SK-N-SH (cell line): ENCODE measurements around the gene RAB40C. TPM values are rescaled to one million over a fixed set of nuclear protein-coding genes. Genes with fewer than 3 reads are reported as not detected.

Experiments
- CTCF ChIA-PET: fragments of 300-600, 350-600 bp; formaldehyde crosslinking; extraction: SDS; loops from one replicate; lab custom pipeline; 2021; lab: Yijun Ruan, JAX
- POLR2A ChIA-PET: fragments of 350-600 bp; sonication (Branson Sonifier 250); formaldehyde crosslinking; extraction: SDS; loops from one replicate; lab custom pipeline; 2020; ENCODE audit warnings: antibody characterized with exemption, inconsistent platforms; lab: Yijun Ruan, JAX
- DNase-seq: peaks from one replicate; pipeline ENCODE4 v3.0.0; 2012
- H2AFZ ChIP-seq: fragments of 200-600 bp; sonication (generic); 2 replicates; pipeline ENCODE4 v1.8.1; 2016; ENCODE audit warnings: antibody characterized with exemption, mild to moderate bottlenecking, low read depth
- H3F3A ChIP-seq: fragments of 200-600 bp; sonication (generic); replicated peaks from 2 replicates; pipeline ENCODE3; 2016; ENCODE audit warnings: antibody characterized with exemption, mild to moderate bottlenecking; ENCODE audit not compliant: insufficient read depth
- H3K27ac ChIP-seq, 2 experiments: fragments of 200-500 bp in 1 of 2; fragments of 200-600 bp in 1 of 2; sonication (Bioruptor generic) in 1 of 2; sonication (generic), shearing (Covaris generic) in 1 of 2; 2 replicates each; pipeline versions ENCODE4 v1.5.1 to v1.6.1; 2014 to 2016; ENCODE audit warnings: low read depth in 2 of 2, inconsistent platforms in 1 of 2, low read length in 1 of 2, mild to moderate bottlenecking in 1 of 2, mixed read lengths in 1 of 2
- H3K27me3 ChIP-seq: fragments of 200-600 bp; sonication (generic), shearing (Covaris generic); 2 replicates; pipeline ENCODE4 v1.6.1; 2016; ENCODE audit warnings: mixed run types; ENCODE audit not compliant: insufficient read depth
- H3K36me3 ChIP-seq, 2 experiments: fragments of 200-500 bp in 1 of 2; fragments of 200-600 bp in 1 of 2; sonication (Bioruptor generic) in 1 of 2; sonication (generic) in 1 of 2; replicated peaks in 1 of 2; 2 replicates each; pipeline versions ENCODE3 to v1.5.1; 2014 to 2016; ENCODE audit warnings: low read length in 1 of 2, mild to moderate bottlenecking in 1 of 2; ENCODE audit not compliant: insufficient read depth in 2 of 2, control insufficient read depth in 1 of 2
- H3K4me1 ChIP-seq, 2 experiments: fragments of 200-500 bp in 1 of 2; fragments of 200-600 bp in 1 of 2; sonication (Bioruptor generic) in 1 of 2; sonication (generic), shearing (Covaris generic) in 1 of 2; 2 replicates each; pipeline versions ENCODE4 v1.5.1 to v1.6.1; 2014 to 2016; ENCODE audit warnings: low read depth in 1 of 2, low read length in 1 of 2, mixed run types in 1 of 2; ENCODE audit not compliant: insufficient read depth in 2 of 2, control insufficient read depth in 1 of 2
- H3K4me2 ChIP-seq: fragments of 200-600 bp; sonication (generic), shearing (Covaris generic); 2 replicates; pipeline ENCODE4 v1.6.1; 2017; ENCODE audit warnings: mixed run types
- H3K4me3 ChIP-seq, 2 experiments: fragments of 200-500 bp in 1 of 2; fragments of 200-600 bp in 1 of 2; sonication (Bioruptor generic) in 1 of 2; sonication (generic), shearing (Covaris generic) in 1 of 2; 2 replicates each; pipeline versions ENCODE4 v1.5.1 to v1.8.1; 2014 to 2016; ENCODE audit warnings: low read depth in 2 of 2, inconsistent platforms in 1 of 2, low read length in 1 of 2, mild to moderate bottlenecking in 1 of 2, mixed read lengths in 1 of 2, moderate library complexity in 1 of 2
- H3K79me2 ChIP-seq: fragments of 200-600 bp; sonication (generic); 2 replicates; pipeline ENCODE4 v1.8.1; 2017; ENCODE audit warnings: mild to moderate bottlenecking; ENCODE audit not compliant: insufficient read depth
- H3K9ac ChIP-seq: fragments of 200-600 bp; sonication (generic); 2 replicates; pipeline ENCODE4 v1.6.1; 2017; ENCODE audit warnings: mixed run types
- H3K9me2 ChIP-seq: fragments of 200-600 bp; sonication (generic); 2 replicates; pipeline ENCODE4 v1.6.1; 2017; ENCODE audit warnings: mixed run types
- H3K9me3 ChIP-seq: fragments of 200-600 bp; sonication (generic); 2 replicates; pipeline ENCODE4 v1.6.1; 2017; ENCODE audit warnings: mixed run types, mild to moderate bottlenecking, moderate library complexity
- H4K20me1 ChIP-seq: fragments of 200-600 bp; sonication (generic); 2 replicates; pipeline ENCODE4 v1.6.1; 2017; ENCODE audit warnings: mild to moderate bottlenecking, mixed run types; ENCODE audit not compliant: insufficient read depth
- CHD2 ChIP-seq: fragments of 150-350 bp; IDR thresholded peaks from 2 replicates; pipeline ENCODE4 v1.6.1; 2018; ENCODE audit warnings: low read length; ENCODE audit not compliant: partially characterized antibody
- ELF1 ChIP-seq: IDR thresholded peaks from 2 replicates; pipeline ENCODE4 v1.4.0; 2012
- EP300 ChIP-seq, 2 experiments: IDR thresholded peaks; 2 replicates each; pipeline versions ENCODE4 v1.4.0 to v1.6.1; 2012; ENCODE audit warnings: borderline replicate concordance in 1 of 2, low read depth in 1 of 2, low read length in 1 of 2
- EZH2phosphoT487 ChIP-seq: fragments of 200-600 bp; sonication (generic); IDR thresholded peaks from 2 replicates; pipeline ENCODE4 v1.6.1; 2017; ENCODE audit warnings: low read depth, mixed run types, mild to moderate bottlenecking, antibody characterized with exemption, moderate library complexity, borderline replicate concordance
- FOXM1 ChIP-seq: IDR thresholded peaks from 2 replicates; pipeline ENCODE4 v1.4.0; 2012; ENCODE audit warnings: low read depth, mild to moderate bottlenecking
- GABPA ChIP-seq: IDR thresholded peaks from 2 replicates; pipeline ENCODE4 v1.4.0; 2012; ENCODE audit warnings: low read depth, mild to moderate bottlenecking
- MAX ChIP-seq: IDR thresholded peaks from 2 replicates; pipeline ENCODE4 v1.4.0; 2012; ENCODE audit warnings: low read depth
- MEF2A ChIP-seq: IDR thresholded peaks from 2 replicates; pipeline ENCODE4 v1.4.0; 2012; ENCODE audit warnings: low read depth, borderline replicate concordance
- MXI1 ChIP-seq: IDR thresholded peaks from 2 replicates; pipeline ENCODE4 v1.6.1; 2012; ENCODE audit warnings: mild to moderate bottlenecking, low read depth, low read length, improper control_type of control experiment
- NFIC ChIP-seq: IDR thresholded peaks from 2 replicates; pipeline ENCODE4 v1.4.0; 2012; ENCODE audit warnings: borderline replicate concordance
- NRF1 ChIP-seq: IDR thresholded peaks from 2 replicates; pipeline ENCODE4 v1.6.1; 2012; ENCODE audit warnings: low read depth, mild to moderate bottlenecking, low read length
- RFX5 ChIP-seq: IDR thresholded peaks from 2 replicates; pipeline ENCODE4 v1.6.1; 2012; ENCODE audit warnings: mild to moderate bottlenecking, improper control_type of control experiment, low read length
- SIN3A ChIP-seq: IDR thresholded peaks from 2 replicates; pipeline ENCODE4 v1.6.1; 2012; ENCODE audit warnings: low read depth, mild to moderate bottlenecking, low read length, moderate library complexity, borderline replicate concordance
- TAF1 ChIP-seq: IDR thresholded peaks from 2 replicates; pipeline ENCODE4 v1.6.1; 2012; ENCODE audit warnings: low read depth, mild to moderate bottlenecking, low read length, moderate library complexity, borderline replicate concordance
- TCF12 ChIP-seq: IDR thresholded peaks from 2 replicates; pipeline ENCODE4 v1.4.0; 2012
- USF2 ChIP-seq: fragments of 150-350 bp; IDR thresholded peaks from 2 replicates; pipeline ENCODE4 v1.6.1; 2017; ENCODE audit warnings: antibody characterized with exemption, low read length, low read depth, borderline replicate concordance
- WGBS: methylation state at CpG from one replicate; pipeline ENCODE4 v1.1.6; 2017; ENCODE audit warnings: low lambda C conversion rate; 5-methylcytosine and 5-hydroxymethylcytosine counted together
- polyA plus RNA-seq, 3 experiments: library from polyadenylated mRNA; depleted of rRNA; stranded (reverse); fragments of >200 nt; gene quantifications; 2 replicates each; pipeline ENCODE4 v1.2.3, GENCODE V29; 2012
- TF ChIP-seq, protein P1 (sequence below): fragments of 150-350 bp; IDR thresholded peaks from 2 replicates; pipeline ENCODE4 v1.6.1; 2016; ENCODE audit warnings: mild to moderate bottlenecking, low read depth, low read length
- TF ChIP-seq, protein P2 (sequence below): IDR thresholded peaks from 2 replicates; pipeline ENCODE4 v1.6.1; 2012; ENCODE audit warnings: mild to moderate bottlenecking, low read depth, low read length, moderate library complexity
- TF ChIP-seq, protein P3 (sequence below): IDR thresholded peaks from 2 replicates; pipeline ENCODE4; 2012

RAB40C gene
- polyA plus RNA-seq, 1 of the 3 experiments (the other 2 are of a cell fraction), result 13.0 TPM

DNA sequence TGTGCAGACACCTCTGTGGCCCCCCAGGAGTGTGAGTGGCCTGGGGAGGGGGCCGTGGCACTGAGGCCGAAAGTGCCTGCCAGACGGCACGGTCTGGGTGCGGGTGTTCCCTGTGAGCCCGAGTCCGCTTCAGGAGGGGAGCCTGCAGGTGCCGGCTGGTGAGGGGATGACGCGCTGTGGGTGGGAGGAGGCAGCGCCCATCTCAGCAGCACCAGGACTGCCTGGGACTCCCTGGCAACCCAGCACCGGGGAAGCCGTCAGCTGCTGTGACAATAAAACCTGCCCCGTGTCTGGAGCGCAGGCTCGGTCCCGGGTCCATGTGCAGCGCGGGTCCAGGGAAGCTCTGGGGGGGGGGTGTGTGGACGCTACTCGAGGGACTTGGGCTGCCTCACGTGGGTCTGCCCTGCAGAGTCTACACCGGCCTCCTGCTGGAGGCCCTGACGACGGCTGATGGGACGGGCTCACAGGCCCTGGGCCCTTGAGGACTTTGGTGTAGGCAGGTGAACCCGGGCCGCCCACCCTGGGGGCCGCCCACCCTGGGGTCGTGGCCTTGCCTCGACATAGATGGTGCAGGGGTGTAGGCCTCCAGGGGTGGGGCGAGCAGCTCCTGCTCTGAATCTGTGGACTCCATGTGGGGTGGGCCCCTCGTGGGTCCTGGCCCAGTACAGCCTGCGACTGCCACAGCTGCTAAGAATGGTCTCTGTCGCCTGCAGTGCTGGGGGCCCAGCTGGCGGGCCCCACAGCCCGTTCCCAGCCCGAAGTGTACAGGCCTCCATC lies 5.9 kb upstream of the RAB40C start:
- 92% methylated on average over 9 of the region's 38 CpGs for WGBS
- no peak overlapping the region for H2AFZ ChIP-seq
- no peak for TF ChIP-seq MEF2A
- no peak for TF ChIP-seq TAF1
- TF ChIP-seq TCF12, result no peak
- TF ChIP-seq, protein P1, sequence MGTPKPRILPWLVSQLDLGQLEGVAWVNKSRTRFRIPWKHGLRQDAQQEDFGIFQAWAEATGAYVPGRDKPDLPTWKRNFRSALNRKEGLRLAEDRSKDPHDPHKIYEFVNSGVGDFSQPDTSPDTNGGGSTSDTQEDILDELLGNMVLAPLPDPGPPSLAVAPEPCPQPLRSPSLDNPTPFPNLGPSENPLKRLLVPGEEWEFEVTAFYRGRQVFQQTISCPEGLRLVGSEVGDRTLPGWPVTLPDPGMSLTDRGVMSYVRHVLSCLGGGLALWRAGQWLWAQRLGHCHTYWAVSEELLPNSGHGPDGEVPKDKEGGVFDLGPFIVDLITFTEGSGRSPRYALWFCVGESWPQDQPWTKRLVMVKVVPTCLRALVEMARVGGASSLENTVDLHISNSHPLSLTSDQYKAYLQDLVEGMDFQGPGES, result no peak
- TF ChIP-seq EP300 (IDR thresholded peaks at IDR 0.05; ENCODE audit: borderline replicate concordance in 1 of 2, low read depth in 1 of 2, low read length in 1 of 2), result no peak
- TF ChIP-seq CHD2, result no peak
- TF ChIP-seq USF2, result no peak
- no peak for TF ChIP-seq FOXM1
- no peak for TF ChIP-seq NFIC
- TF ChIP-seq ELF1, result no peak
- no peak for TF ChIP-seq GABPA
- TF ChIP-seq, protein P2, sequence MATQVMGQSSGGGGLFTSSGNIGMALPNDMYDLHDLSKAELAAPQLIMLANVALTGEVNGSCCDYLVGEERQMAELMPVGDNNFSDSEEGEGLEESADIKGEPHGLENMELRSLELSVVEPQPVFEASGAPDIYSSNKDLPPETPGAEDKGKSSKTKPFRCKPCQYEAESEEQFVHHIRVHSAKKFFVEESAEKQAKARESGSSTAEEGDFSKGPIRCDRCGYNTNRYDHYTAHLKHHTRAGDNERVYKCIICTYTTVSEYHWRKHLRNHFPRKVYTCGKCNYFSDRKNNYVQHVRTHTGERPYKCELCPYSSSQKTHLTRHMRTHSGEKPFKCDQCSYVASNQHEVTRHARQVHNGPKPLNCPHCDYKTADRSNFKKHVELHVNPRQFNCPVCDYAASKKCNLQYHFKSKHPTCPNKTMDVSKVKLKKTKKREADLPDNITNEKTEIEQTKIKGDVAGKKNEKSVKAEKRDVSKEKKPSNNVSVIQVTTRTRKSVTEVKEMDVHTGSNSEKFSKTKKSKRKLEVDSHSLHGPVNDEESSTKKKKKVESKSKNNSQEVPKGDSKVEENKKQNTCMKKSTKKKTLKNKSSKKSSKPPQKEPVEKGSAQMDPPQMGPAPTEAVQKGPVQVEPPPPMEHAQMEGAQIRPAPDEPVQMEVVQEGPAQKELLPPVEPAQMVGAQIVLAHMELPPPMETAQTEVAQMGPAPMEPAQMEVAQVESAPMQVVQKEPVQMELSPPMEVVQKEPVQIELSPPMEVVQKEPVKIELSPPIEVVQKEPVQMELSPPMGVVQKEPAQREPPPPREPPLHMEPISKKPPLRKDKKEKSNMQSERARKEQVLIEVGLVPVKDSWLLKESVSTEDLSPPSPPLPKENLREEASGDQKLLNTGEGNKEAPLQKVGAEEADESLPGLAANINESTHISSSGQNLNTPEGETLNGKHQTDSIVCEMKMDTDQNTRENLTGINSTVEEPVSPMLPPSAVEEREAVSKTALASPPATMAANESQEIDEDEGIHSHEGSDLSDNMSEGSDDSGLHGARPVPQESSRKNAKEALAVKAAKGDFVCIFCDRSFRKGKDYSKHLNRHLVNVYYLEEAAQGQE, result no peak
- TF ChIP-seq NRF1, result no peak
- no peak for TF ChIP-seq MXI1
- TF ChIP-seq, protein P3, sequence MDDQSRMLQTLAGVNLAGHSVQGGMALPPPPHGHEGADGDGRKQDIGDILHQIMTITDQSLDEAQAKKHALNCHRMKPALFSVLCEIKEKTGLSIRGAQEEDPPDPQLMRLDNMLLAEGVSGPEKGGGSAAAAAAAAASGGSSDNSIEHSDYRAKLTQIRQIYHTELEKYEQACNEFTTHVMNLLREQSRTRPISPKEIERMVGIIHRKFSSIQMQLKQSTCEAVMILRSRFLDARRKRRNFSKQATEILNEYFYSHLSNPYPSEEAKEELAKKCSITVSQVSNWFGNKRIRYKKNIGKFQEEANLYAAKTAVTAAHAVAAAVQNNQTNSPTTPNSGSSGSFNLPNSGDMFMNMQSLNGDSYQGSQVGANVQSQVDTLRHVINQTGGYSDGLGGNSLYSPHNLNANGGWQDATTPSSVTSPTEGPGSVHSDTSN, result no peak
- TF ChIP-seq SIN3A, result no peak
- TF ChIP-seq MAX, result no peak
- TF ChIP-seq EZH2phosphoT487, result no peak
- no peak for TF ChIP-seq RFX5

More for the DNA sequence above, 5.9 kb upstream of the RAB40C start:
- H3K9me3 ChIP-seq, result no peaks in the 10 kb centered on the region
- POLR2A ChIA-PET, result no interaction called here
- DNase-seq, result peak; percentile 42
- H3K4me1 ChIP-seq, result peaks cover 21 to 30% of the 10 kb centered on the region in 2 experiments; a peak in 2 of 4 replicates
- H3K9me2 ChIP-seq, result no peaks in the 10 kb centered on the region
- H3K36me3 ChIP-seq, result peaks cover 3 to 15% of the 10 kb centered on the region in 2 experiments
- H3K9ac ChIP-seq, result no peak overlapping the region
- CTCF ChIA-PET, result interaction anchor here (1.6 kb wide), 1 partner anchor 51 kb away, joined by 5 read pairs; no protein-coding TSS in a partner anchor
- no peak overlapping the region for H3K4me3 ChIP-seq
- no peaks in the 10 kb centered on the region for H3K27me3 ChIP-seq
- H4K20me1 ChIP-seq, result no peaks in the 10 kb centered on the region
- peaks cover 21% of the 10 kb centered on the region for H3K79me2 ChIP-seq
- no peak overlapping the region for H3K27ac ChIP-seq
- H3F3A ChIP-seq, result peaks cover 20% of the 10 kb centered on the region
- H3K4me2 ChIP-seq, result no peak overlapping the region
